HCT116 (cell line): ENCODE measurements around the gene FREY1.

Source experiments
- CEBPB ChIP-seq: IDR thresholded peaks from 2 replicates; pipeline ENCODE4 v1.6.1; 2012; ENCODE audit warnings: low read depth
- EGR1 ChIP-seq: IDR thresholded peaks from 2 replicates; pipeline ENCODE4 v1.6.1; 2012; ENCODE audit warnings: low read depth
- EZH2 ChIP-seq: fragments of 200-600 bp; sonication (generic); IDR thresholded peaks from 2 replicates; pipeline ENCODE4 v1.6.1; 2017; ENCODE audit warnings: antibody characterized with exemption, mixed run types
- EZH2phosphoT487 ChIP-seq: fragments of 200-600 bp; IDR thresholded peaks from 2 replicates; pipeline ENCODE4 v1.6.1; 2018; ENCODE audit warnings: antibody characterized with exemption, borderline replicate concordance
- JUND ChIP-seq: IDR thresholded peaks from 2 replicates; pipeline ENCODE4 v1.6.1; 2012
- MAX ChIP-seq: IDR thresholded peaks from 2 replicates; pipeline ENCODE4 v1.6.1; 2012
- POLR2A ChIP-seq: IDR thresholded peaks from 2 replicates; pipeline ENCODE4 v1.7.0; 2011; ENCODE audit warnings: borderline replicate concordance; ENCODE audit not compliant: insufficient read depth, insufficient read length; ENCODE audit errors: extremely low read depth
- POLR2AphosphoS5 ChIP-seq: IDR thresholded peaks from 2 replicates; pipeline ENCODE4 v1.6.1; 2011; ENCODE audit warnings: mild to moderate bottlenecking, low read depth, low read length, moderate library complexity
- RAD21 ChIP-seq: IDR thresholded peaks from 2 replicates; pipeline ENCODE4 v1.6.1; 2012; ENCODE audit warnings: low read depth, mild to moderate bottlenecking
- SIN3A ChIP-seq: IDR thresholded peaks from 2 replicates; pipeline ENCODE4 v1.6.1; 2012; ENCODE audit warnings: low read depth
- TCF7L2 ChIP-seq: IDR thresholded peaks from 2 replicates; pipeline ENCODE4 v1.7.0; 2011; ENCODE audit warnings: borderline replicate concordance, inconsistent platforms; ENCODE audit not compliant: insufficient read depth, insufficient read length; ENCODE audit errors: extremely low read depth
- ZNF274 ChIP-seq: fragments of 200-500 bp; sonication (Bioruptor generic); IDR thresholded peaks from 2 replicates; pipeline ENCODE4 v1.6.1; 2014; ENCODE audit warnings: mild to moderate bottlenecking, low read depth, low read length, inconsistent platforms
- TF ChIP-seq, protein P1 (sequence below), 3 experiments: fragments of 200-600 bp in 1 of 3; sonication (generic) in 1 of 3; IDR thresholded peaks in 2 of 3; conservative IDR thresholded peaks in 1 of 3; 2 replicates each; pipeline ENCODE4 v1.5.1; 2012 to 2017; ENCODE audit warnings: low read depth in 2 of 3, low read length in 2 of 3, antibody characterized with exemption in 1 of 3, borderline replicate concordance in 1 of 3, control low read depth in 1 of 3, mild to moderate bottlenecking in 1 of 3, mixed read lengths in 1 of 3, mixed run types in 1 of 3, moderate library complexity in 1 of 3; ENCODE audit not compliant: insufficient read depth in 1 of 3

DNA sequence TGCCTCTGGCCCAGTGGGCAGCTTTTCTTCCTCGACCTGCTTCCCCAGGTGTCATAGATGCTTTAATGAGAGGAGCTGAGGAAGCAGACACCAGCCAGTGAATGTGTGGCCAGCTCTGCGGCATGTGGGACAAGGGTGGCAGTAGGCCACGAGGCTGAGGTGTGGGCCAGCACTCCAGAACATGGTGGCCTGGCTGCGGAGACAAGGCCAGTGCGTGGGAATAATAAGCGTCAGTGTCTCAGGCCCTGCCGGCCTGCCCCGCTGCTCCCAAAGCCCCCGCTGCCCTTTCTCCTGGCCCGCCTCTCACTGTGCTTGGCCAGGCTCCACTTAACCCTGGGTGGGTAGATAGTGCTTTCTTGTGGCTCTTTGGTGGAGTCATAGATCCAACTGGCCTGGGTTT, 19.5 kb downstream of the FREY1 start:
- TF ChIP-seq, protein P1, sequence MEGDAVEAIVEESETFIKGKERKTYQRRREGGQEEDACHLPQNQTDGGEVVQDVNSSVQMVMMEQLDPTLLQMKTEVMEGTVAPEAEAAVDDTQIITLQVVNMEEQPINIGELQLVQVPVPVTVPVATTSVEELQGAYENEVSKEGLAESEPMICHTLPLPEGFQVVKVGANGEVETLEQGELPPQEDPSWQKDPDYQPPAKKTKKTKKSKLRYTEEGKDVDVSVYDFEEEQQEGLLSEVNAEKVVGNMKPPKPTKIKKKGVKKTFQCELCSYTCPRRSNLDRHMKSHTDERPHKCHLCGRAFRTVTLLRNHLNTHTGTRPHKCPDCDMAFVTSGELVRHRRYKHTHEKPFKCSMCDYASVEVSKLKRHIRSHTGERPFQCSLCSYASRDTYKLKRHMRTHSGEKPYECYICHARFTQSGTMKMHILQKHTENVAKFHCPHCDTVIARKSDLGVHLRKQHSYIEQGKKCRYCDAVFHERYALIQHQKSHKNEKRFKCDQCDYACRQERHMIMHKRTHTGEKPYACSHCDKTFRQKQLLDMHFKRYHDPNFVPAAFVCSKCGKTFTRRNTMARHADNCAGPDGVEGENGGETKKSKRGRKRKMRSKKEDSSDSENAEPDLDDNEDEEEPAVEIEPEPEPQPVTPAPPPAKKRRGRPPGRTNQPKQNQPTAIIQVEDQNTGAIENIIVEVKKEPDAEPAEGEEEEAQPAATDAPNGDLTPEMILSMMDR (IDR thresholded peaks at IDR 0.05 in 2 of 3, conservative IDR thresholded peaks at IDR 0.05 in 1 of 3; ENCODE audit: borderline replicate concordance in 1 of 3, insufficient read depth in 1 of 3, low read depth in 2 of 3, low read length in 2 of 3), result no peak
- TF ChIP-seq RAD21 (no peak), JUND (no peak), TCF7L2 (no peak), EZH2 (no peak), EZH2phosphoT487 (no peak), POLR2A (no peak), EGR1 (no peak), SIN3A (no peak), ZNF274 (no peak), POLR2AphosphoS5 (no peak), MAX (no peak), CEBPB (no peak)
